Measurements from ENCODE around the gene CNTNAP2.

Gene CNTNAP2

DNA sequence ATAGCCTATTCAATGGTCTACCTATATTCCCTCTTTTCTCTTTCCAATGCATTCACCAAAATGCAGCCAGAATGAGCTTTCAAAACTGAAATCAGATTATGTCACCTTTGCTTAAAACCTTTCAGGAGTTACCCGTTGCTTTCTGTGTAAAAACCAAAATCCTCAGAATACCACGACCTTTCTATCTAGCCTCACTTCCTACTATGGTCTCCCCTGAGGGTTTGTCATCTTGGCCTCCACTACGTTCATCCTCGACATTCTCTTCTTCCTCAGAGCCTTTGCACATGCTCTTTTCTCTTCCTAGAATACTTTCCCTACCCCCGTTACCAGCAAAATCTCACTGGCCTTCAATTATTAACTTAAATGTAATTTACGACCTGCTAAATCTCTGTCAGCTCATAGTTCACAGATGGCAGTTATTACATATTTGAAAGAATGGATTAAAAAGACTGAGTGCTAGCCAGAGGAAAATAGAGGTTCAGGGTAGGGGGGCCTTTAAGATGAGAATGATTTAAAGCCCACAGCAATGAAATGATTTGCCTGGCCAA, 2093.1 kb downstream of the CNTNAP2 start:
- no peaks in the 10 kb centered on the region for H3K4me1 ChIP-seq (ENCODE audit: control insufficient read depth, low read depth, low read length)
- no peak overlapping the region for H2BK5ac ChIP-seq (ENCODE audit: low read length)
- H2BK15ac ChIP-seq (replicated peaks; ENCODE audit: low read depth): no peak overlapping the region
- no peaks in the 10 kb centered on the region for H3K36me3 ChIP-seq (ENCODE audit: control insufficient read depth, insufficient read depth, low read length)
- H3K4me2 ChIP-seq (ENCODE audit: low read length): no peak overlapping the region
- no peaks in the 10 kb centered on the region for H3K79me2 ChIP-seq (ENCODE audit: control insufficient read depth, insufficient read depth, low read length)
- H3K23ac ChIP-seq (ENCODE audit: low read length): no peak overlapping the region
- H4K5ac ChIP-seq (ENCODE audit: low read length): no peak overlapping the region
- no peak overlapping the region for H3K27ac ChIP-seq (ENCODE audit: low read depth, low read length)
- H3K9ac ChIP-seq (ENCODE audit: low read length): no peak overlapping the region
- no peak overlapping the region for H3K56ac ChIP-seq (ENCODE audit: low read length)
- H3K27me3 ChIP-seq (ENCODE audit: insufficient read depth, low read length, poor library complexity): no peaks in the 10 kb centered on the region
- whole genome bisulfite sequencing (ENCODE audit: extremely low coverage, insufficient coverage, low lambda C conversion rate): no CpG with 5 or more reads among the region's 6 CpGs
- H2BK120ac ChIP-seq (ENCODE audit: low read depth, low read length): no peak overlapping the region
- no peak overlapping the region for H2AK5ac ChIP-seq (ENCODE audit: low read length)
- H3K4ac ChIP-seq (ENCODE audit: low read depth, low read length): no peak overlapping the region
- no peak for DNase-seq
- no peak overlapping the region for H4K8ac ChIP-seq (ENCODE audit: low read depth, low read length)
- no peaks in the 10 kb centered on the region for H3K79me1 ChIP-seq (ENCODE audit: low read length)
- no peak overlapping the region for H3K18ac ChIP-seq (ENCODE audit: low read length)
- no peak overlapping the region for H3K4me3 ChIP-seq (ENCODE audit: low read length)

DNA sequence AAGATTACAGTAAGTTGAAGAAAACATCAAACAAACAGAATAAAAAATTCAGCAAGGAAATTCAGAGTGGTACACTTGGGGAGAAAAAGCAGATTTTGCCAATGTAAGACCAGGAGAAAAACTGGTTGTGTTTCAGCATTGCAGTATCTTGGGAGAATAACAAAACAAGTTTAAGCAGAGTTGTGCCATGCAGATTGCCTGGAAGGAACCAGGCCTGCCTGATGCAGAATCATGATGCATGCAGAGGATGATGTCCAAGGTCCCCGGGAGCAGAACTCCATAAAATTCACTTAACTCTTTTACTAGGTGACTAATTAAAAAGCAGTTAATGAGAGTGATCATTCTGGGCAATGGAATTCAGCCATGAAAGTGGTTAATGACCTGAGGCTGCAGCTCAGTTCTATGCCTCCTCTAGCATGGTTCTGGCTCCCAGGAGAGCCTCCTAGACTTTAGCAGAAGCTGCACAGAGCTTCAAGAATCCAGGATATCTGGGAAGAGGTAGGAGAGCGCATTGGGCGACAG, 2094.3 kb downstream of the CNTNAP2 start:
- Histone ChIP-seq H3K79me1 (ENCODE audit: low read length) (no peaks in the 10 kb centered on the region), H3K27ac (ENCODE audit: low read depth, low read length) (no peak overlapping the region), H3K4me1 (ENCODE audit: control insufficient read depth, low read depth, low read length) (no peaks in the 10 kb centered on the region), H4K8ac (ENCODE audit: low read depth, low read length) (no peak overlapping the region), H3K9ac (ENCODE audit: low read length) (no peak overlapping the region), H3K23ac (ENCODE audit: low read length) (no peak overlapping the region), H3K4ac (ENCODE audit: low read depth, low read length) (no peak overlapping the region), H3K79me2 (ENCODE audit: control insufficient read depth, insufficient read depth, low read length) (no peaks in the 10 kb centered on the region), H2BK120ac (ENCODE audit: low read depth, low read length) (no peak overlapping the region), H4K5ac (ENCODE audit: low read length) (no peak overlapping the region), H3K4me2 (ENCODE audit: low read length) (no peak overlapping the region), H3K27me3 (ENCODE audit: insufficient read depth, low read length, poor library complexity) (no peaks in the 10 kb centered on the region), H3K36me3 (ENCODE audit: control insufficient read depth, insufficient read depth, low read length) (no peaks in the 10 kb centered on the region), H3K18ac (ENCODE audit: low read length) (no peak overlapping the region), H2BK15ac (replicated peaks; ENCODE audit: low read depth) (no peak overlapping the region), H2AK5ac (ENCODE audit: low read length) (no peak overlapping the region), H3K56ac (ENCODE audit: low read length) (no peak overlapping the region), H2BK5ac (ENCODE audit: low read length) (no peak overlapping the region), H3K4me3 (ENCODE audit: low read length) (no peak overlapping the region)
- DNase-seq: no peak
- WGBS (ENCODE audit: extremely low coverage, insufficient coverage, low lambda C conversion rate): no CpG with 5 or more reads among the region's 3 CpGs

DNA sequence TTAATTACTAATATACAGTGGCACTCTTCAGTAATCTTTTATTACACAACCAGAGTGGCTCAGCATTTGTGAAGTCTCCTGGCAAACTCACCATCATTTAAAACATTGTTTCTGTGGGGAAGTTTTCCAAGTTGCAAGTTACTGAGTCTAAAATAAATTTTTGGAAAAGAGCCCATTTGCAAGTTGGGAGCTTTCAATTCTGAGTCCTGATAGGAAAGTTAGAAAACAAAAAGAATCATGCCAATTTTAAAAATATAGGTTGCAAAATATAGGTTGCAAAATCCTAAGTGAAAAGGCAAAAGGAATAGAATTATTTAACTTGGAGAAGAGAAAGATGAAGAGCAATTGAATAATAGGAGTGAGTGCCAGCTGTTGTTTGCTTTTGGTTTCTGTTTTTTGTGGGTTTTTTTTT, 2095.1 kb downstream of the CNTNAP2 start:
- no peak overlapping the region for H3K18ac ChIP-seq (ENCODE audit: low read length)
- H3K4me3 ChIP-seq (ENCODE audit: low read length): no peak overlapping the region
- H3K23ac ChIP-seq (ENCODE audit: low read length): no peak overlapping the region
- H3K27ac ChIP-seq (ENCODE audit: low read depth, low read length): no peak overlapping the region
- H3K4me2 ChIP-seq (ENCODE audit: low read length): no peak overlapping the region
- H3K79me1 ChIP-seq (ENCODE audit: low read length): no peaks in the 10 kb centered on the region
- H3K27me3 ChIP-seq (ENCODE audit: insufficient read depth, low read length, poor library complexity): no peaks in the 10 kb centered on the region
- H2BK5ac ChIP-seq (ENCODE audit: low read length): no peak overlapping the region
- no peaks in the 10 kb centered on the region for H3K79me2 ChIP-seq (ENCODE audit: control insufficient read depth, insufficient read depth, low read length)
- H4K8ac ChIP-seq (ENCODE audit: low read depth, low read length): no peak overlapping the region
- DNase-seq: no peak
- H3K36me3 ChIP-seq (ENCODE audit: control insufficient read depth, insufficient read depth, low read length): no peaks in the 10 kb centered on the region
- no peak overlapping the region for H3K4ac ChIP-seq (ENCODE audit: low read depth, low read length)
- H2AK5ac ChIP-seq (ENCODE audit: low read length): no peak overlapping the region
- H4K5ac ChIP-seq (ENCODE audit: low read length): no peak overlapping the region
- H3K4me1 ChIP-seq (ENCODE audit: control insufficient read depth, low read depth, low read length): no peaks in the 10 kb centered on the region
- no peak overlapping the region for H2BK15ac ChIP-seq (replicated peaks; ENCODE audit: low read depth)
- no peak overlapping the region for H3K56ac ChIP-seq (ENCODE audit: low read length)
- H3K9ac ChIP-seq (ENCODE audit: low read length): no peak overlapping the region
- no peak overlapping the region for H2BK120ac ChIP-seq (ENCODE audit: low read depth, low read length)

DNA sequence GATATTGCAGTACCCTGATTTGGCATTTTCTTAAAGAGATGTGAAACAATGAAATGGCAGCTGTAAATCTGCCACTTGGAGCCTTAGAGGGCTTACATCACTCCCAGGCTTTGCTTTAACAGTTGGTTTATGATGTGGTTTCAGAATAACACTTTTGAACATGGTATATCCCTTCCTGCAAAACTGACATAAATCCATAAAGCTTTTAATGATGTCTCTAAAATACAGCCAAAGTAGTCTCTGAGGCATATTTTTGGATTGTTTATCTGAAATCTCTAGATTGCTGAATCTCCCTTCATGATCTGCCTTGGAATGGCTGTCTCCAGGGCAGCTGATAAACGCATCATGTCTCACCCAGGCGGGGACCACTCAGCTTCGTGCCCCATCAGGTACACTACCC, 2096.1 kb downstream of the CNTNAP2 start:
- H3K4me1 ChIP-seq (ENCODE audit: control insufficient read depth, low read depth, low read length): no peaks in the 10 kb centered on the region
- no peak overlapping the region for H2BK15ac ChIP-seq (replicated peaks; ENCODE audit: low read depth)
- no peak overlapping the region for H4K8ac ChIP-seq (ENCODE audit: low read depth, low read length)
- no peak overlapping the region for H3K4ac ChIP-seq (ENCODE audit: low read depth, low read length)
- DNase-seq: no peak
- no peak overlapping the region for H3K56ac ChIP-seq (ENCODE audit: low read length)
- H4K5ac ChIP-seq (ENCODE audit: low read length): no peak overlapping the region
- no peak overlapping the region for H2BK120ac ChIP-seq (ENCODE audit: low read depth, low read length)
- H3K23ac ChIP-seq (ENCODE audit: low read length): no peak overlapping the region
- no peak overlapping the region for H3K27ac ChIP-seq (ENCODE audit: low read depth, low read length)
- no peak overlapping the region for H3K4me3 ChIP-seq (ENCODE audit: low read length)
- H3K79me2 ChIP-seq (ENCODE audit: control insufficient read depth, insufficient read depth, low read length): no peaks in the 10 kb centered on the region
- H3K79me1 ChIP-seq (ENCODE audit: low read length): no peaks in the 10 kb centered on the region
- no peak overlapping the region for H3K18ac ChIP-seq (ENCODE audit: low read length)
- no peak overlapping the region for H3K9ac ChIP-seq (ENCODE audit: low read length)
- WGBS (ENCODE audit: extremely low coverage, insufficient coverage, low lambda C conversion rate): no CpG with 5 or more reads among the region's 3 CpGs
- H2BK5ac ChIP-seq (ENCODE audit: low read length): no peak overlapping the region
- no peak overlapping the region for H2AK5ac ChIP-seq (ENCODE audit: low read length)
- H3K27me3 ChIP-seq (ENCODE audit: insufficient read depth, low read length, poor library complexity): no peaks in the 10 kb centered on the region
- no peak overlapping the region for H3K4me2 ChIP-seq (ENCODE audit: low read length)
- no peaks in the 10 kb centered on the region for H3K36me3 ChIP-seq (ENCODE audit: control insufficient read depth, insufficient read depth, low read length)

DNA sequence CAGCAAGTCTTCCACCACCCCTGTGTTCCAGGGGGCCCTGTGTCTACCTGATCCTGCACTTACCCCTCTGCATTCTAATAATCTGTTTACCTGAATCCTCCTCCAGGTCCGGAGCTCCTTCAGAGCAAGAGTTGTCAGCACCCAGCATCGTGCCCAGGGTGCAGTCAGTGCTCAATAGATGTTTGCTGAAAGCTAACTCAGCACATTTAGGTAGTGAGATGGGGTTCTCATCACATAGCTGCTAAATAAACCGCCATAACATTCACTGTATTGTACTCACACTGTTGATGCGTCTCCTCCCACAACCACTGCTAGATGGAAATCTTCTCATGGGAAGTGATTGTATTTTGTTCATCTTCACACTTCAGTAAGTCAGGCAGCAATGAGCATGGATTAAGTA, 2097.5 kb downstream of the CNTNAP2 start:
- H3K27me3 ChIP-seq (ENCODE audit: insufficient read depth, low read length, poor library complexity): no peaks in the 10 kb centered on the region
- no peak overlapping the region for H3K56ac ChIP-seq (ENCODE audit: low read length)
- H2BK15ac ChIP-seq (replicated peaks; ENCODE audit: low read depth): no peak overlapping the region
- WGBS (ENCODE audit: extremely low coverage, insufficient coverage, low lambda C conversion rate): no CpG with 5 or more reads among the region's 4 CpGs
- H3K18ac ChIP-seq (ENCODE audit: low read length): no peak overlapping the region
- H3K36me3 ChIP-seq (ENCODE audit: control insufficient read depth, insufficient read depth, low read length): no peaks in the 10 kb centered on the region
- no peak overlapping the region for H4K8ac ChIP-seq (ENCODE audit: low read depth, low read length)
- no peak overlapping the region for H2AK5ac ChIP-seq (ENCODE audit: low read length)
- H2BK120ac ChIP-seq (ENCODE audit: low read depth, low read length): no peak overlapping the region
- H3K9ac ChIP-seq (ENCODE audit: low read length): no peak overlapping the region
- H4K5ac ChIP-seq (ENCODE audit: low read length): no peak overlapping the region
- no peak overlapping the region for H3K23ac ChIP-seq (ENCODE audit: low read length)
- no peaks in the 10 kb centered on the region for H3K79me1 ChIP-seq (ENCODE audit: low read length)
- no peak overlapping the region for H2BK5ac ChIP-seq (ENCODE audit: low read length)
- H3K4me1 ChIP-seq (ENCODE audit: control insufficient read depth, low read depth, low read length): no peaks in the 10 kb centered on the region
- no peak overlapping the region for H3K4me2 ChIP-seq (ENCODE audit: low read length)
- H3K4ac ChIP-seq (ENCODE audit: low read depth, low read length): no peak overlapping the region
- DNase-seq: no peak
- no peaks in the 10 kb centered on the region for H3K79me2 ChIP-seq (ENCODE audit: control insufficient read depth, insufficient read depth, low read length)
- H3K27ac ChIP-seq (ENCODE audit: low read depth, low read length): no peak overlapping the region
- H3K4me3 ChIP-seq (ENCODE audit: low read length): no peak overlapping the region

DNA sequence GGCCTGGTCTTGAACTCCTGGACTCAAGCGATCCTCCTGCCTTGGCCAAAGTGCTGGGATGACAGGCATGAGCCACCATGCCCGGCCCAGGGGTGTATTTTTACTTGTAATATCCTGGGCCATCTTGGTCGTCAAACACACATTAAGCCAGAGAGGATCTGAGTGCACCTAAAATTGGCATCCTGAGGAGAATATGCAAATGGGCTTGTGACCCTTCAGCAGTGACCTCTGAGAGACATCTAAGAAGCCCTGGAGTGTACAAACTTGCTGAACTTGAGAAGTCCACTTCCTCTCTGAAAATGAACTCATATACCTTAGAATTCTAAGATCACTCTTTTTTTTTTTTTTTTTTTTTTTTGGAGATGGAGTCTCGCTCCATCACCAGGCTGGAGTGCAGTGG, 2102.0 kb downstream of the CNTNAP2 start:
- Histone ChIP-seq H3K56ac (ENCODE audit: low read length) (no peak overlapping the region), H2AK5ac (ENCODE audit: low read length) (no peak overlapping the region), H3K79me1 (ENCODE audit: low read length) (no peaks in the 10 kb centered on the region), H3K36me3 (ENCODE audit: control insufficient read depth, insufficient read depth, low read length) (no peaks in the 10 kb centered on the region), H3K4me3 (ENCODE audit: low read length) (no peak overlapping the region), H3K4ac (ENCODE audit: low read depth, low read length) (no peak overlapping the region), H4K5ac (ENCODE audit: low read length) (no peak overlapping the region), H3K18ac (ENCODE audit: low read length) (no peak overlapping the region), H2BK15ac (replicated peaks; ENCODE audit: low read depth) (no peak overlapping the region), H3K27me3 (ENCODE audit: insufficient read depth, low read length, poor library complexity) (no peaks in the 10 kb centered on the region), H3K4me1 (ENCODE audit: control insufficient read depth, low read depth, low read length) (no peaks in the 10 kb centered on the region), H3K23ac (ENCODE audit: low read length) (no peak overlapping the region), H3K4me2 (ENCODE audit: low read length) (no peak overlapping the region), H3K27ac (ENCODE audit: low read depth, low read length) (no peak overlapping the region), H2BK120ac (ENCODE audit: low read depth, low read length) (no peak overlapping the region), H3K79me2 (ENCODE audit: control insufficient read depth, insufficient read depth, low read length) (no peaks in the 10 kb centered on the region), H4K8ac (ENCODE audit: low read depth, low read length) (no peak overlapping the region), H2BK5ac (ENCODE audit: low read length) (no peak overlapping the region), H3K9ac (ENCODE audit: low read length) (no peak overlapping the region)
- no peak for DNase-seq
- no CpG with 5 or more reads among the region's 4 CpGs for WGBS (ENCODE audit: extremely low coverage, insufficient coverage, low lambda C conversion rate)
